ENCODE results near the gene ACOT11. TPM values are rescaled to one million over a fixed set of nuclear protein-coding genes. Genes with fewer than 3 reads are reported as not detected.

The ACOT11 gene
- total and polyA plus RNA-seq, 2 donors from 2014 or later = 24.6 to 31.1 TPM

DNA sequence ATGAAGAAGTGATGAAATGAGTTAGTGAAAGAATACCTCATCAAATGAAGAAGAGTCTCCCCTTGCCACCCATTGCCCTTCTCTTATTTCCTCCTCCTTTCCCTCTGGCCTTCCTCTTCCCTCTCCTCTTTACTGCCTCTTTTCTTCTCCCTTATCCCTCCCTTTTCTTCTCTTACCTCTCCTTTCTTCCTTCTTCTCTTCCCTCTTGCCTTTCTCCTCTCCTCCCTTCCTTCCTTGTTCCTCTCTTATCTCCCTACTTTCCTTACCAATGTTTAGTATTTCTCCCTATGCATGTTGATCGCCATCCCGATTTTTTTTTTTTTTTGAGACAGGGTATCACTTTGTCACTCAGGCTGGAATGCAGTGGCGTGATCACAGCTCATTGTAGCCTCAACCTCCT, 102.4 kb downstream of the ACOT11 start:
- DNase-seq = no peak
- no peak overlapping the region for H3K4me3 ChIP-seq (ENCODE audit: low read length in 3 of 3)
- TF ChIP-seq, protein P1, sequence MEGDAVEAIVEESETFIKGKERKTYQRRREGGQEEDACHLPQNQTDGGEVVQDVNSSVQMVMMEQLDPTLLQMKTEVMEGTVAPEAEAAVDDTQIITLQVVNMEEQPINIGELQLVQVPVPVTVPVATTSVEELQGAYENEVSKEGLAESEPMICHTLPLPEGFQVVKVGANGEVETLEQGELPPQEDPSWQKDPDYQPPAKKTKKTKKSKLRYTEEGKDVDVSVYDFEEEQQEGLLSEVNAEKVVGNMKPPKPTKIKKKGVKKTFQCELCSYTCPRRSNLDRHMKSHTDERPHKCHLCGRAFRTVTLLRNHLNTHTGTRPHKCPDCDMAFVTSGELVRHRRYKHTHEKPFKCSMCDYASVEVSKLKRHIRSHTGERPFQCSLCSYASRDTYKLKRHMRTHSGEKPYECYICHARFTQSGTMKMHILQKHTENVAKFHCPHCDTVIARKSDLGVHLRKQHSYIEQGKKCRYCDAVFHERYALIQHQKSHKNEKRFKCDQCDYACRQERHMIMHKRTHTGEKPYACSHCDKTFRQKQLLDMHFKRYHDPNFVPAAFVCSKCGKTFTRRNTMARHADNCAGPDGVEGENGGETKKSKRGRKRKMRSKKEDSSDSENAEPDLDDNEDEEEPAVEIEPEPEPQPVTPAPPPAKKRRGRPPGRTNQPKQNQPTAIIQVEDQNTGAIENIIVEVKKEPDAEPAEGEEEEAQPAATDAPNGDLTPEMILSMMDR (IDR thresholded peaks at IDR 0.05; ENCODE audit: borderline replicate concordance, extremely low read depth, insufficient read depth) = no peak
- no peaks in the 10 kb centered on the region for H3K9me3 ChIP-seq (ENCODE audit: control insufficient read depth in 2 of 3, insufficient read depth in 1 of 3, low read length in 3 of 3)
- peaks cover 3 to 36% (median 24%) of the 10 kb centered on the region in 3 donors for H3K4me1 ChIP-seq (ENCODE audit: control insufficient read depth in 2 of 3, insufficient read depth in 2 of 3, low read depth in 1 of 3, low read length in 3 of 3)
- intact Hi-C loops (cut with DNase I) = no loop called here
- H3K36me3 ChIP-seq (ENCODE audit: control insufficient read depth in 2 of 3, insufficient read depth in 3 of 3, low read length in 3 of 3) = no peaks in the 10 kb centered on the region
- no peaks in the 10 kb centered on the region for H3K27me3 ChIP-seq (ENCODE audit: control insufficient read depth, insufficient read depth, low read length)
- no peak for FAIRE-seq
- no peak overlapping the region for H3K9ac ChIP-seq (ENCODE audit: low read length in 3 of 3)
- peak overlapping the region in 1 of 2 donors; percentile 28 for H3K27ac ChIP-seq (ENCODE audit: low read depth in 2 of 2, low read length in 2 of 2)

DNA sequence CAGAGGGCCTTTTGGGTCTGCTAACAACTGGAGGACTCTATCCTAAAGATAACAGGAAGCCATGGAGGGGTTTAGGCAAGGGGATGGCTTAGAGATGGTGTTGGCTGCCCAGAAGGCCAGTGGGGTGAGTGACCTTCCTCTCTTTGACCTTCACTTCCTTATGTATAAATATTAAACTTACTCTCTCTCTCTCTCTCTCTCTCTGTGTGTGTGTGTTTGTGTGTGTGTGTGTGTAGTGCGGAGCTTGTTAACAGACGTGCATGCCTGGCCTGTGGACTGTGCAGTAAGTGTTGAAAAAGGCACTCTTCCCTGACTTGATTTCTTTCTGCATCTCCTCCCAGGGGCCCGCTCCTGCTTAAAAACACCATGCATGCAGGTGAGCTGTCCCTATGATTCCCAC, 103.6 kb downstream of the ACOT11 start:
- no peaks in the 10 kb centered on the region for H3K27me3 ChIP-seq (ENCODE audit: control insufficient read depth, insufficient read depth, low read length)
- no peaks in the 10 kb centered on the region for H3K9me3 ChIP-seq (ENCODE audit: control insufficient read depth in 2 of 3, insufficient read depth in 1 of 3, low read length in 3 of 3)
- H3K4me3 ChIP-seq (ENCODE audit: low read length in 3 of 3) = no peak overlapping the region
- no peak for FAIRE-seq
- peaks cover 3 to 30% (median 24%) of the 10 kb centered on the region in 3 donors for H3K4me1 ChIP-seq (ENCODE audit: control insufficient read depth in 2 of 3, insufficient read depth in 2 of 3, low read depth in 1 of 3, low read length in 3 of 3)
- H3K36me3 ChIP-seq (ENCODE audit: control insufficient read depth in 2 of 3, insufficient read depth in 3 of 3, low read length in 3 of 3) = no peaks in the 10 kb centered on the region
- H3K9ac ChIP-seq (ENCODE audit: low read length in 3 of 3) = no peak overlapping the region
- no peak for DNase-seq
- H3K27ac ChIP-seq (ENCODE audit: low read depth in 2 of 2, low read length in 2 of 2) = no peak overlapping the region
- intact Hi-C loops (cut with DNase I) = no loop called here
- TF ChIP-seq, protein P1 (IDR thresholded peaks at IDR 0.05; ENCODE audit: borderline replicate concordance, extremely low read depth, insufficient read depth) = no peak

DNA sequence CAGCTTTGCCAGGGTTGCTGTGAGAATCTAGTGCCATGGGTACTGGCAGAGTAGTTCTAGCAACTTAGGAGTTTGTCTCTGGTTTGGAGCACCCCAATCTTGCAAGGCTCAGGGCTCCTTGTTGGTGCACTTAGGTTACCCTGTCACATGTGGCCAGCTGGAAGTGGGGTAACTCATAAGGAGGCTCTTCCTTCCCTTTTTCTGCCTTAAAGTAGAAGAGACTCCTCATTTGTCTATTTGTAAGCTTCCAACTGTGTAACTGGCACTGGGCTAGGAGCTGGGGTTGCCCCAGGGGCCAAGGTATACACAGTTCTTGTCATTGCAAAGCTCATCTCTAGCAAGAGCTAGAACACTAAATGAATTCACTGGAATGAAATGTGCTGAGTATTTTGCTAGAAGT, 104.1 kb downstream of the ACOT11 start:
- H3K36me3 ChIP-seq (ENCODE audit: control insufficient read depth in 2 of 3, insufficient read depth in 3 of 3, low read length in 3 of 3) = no peaks in the 10 kb centered on the region
- H3K27me3 ChIP-seq (ENCODE audit: control insufficient read depth, insufficient read depth, low read length) = no peaks in the 10 kb centered on the region
- no peak for FAIRE-seq
- peaks cover 3 to 30% (median 24%) of the 10 kb centered on the region in 3 donors for H3K4me1 ChIP-seq (ENCODE audit: control insufficient read depth in 2 of 3, insufficient read depth in 2 of 3, low read depth in 1 of 3, low read length in 3 of 3)
- H3K27ac ChIP-seq (ENCODE audit: low read depth in 2 of 2, low read length in 2 of 2) = no peak overlapping the region
- no peak for DNase-seq
- intact Hi-C loops (cut with DNase I) = no loop called here
- no peak overlapping the region for H3K9ac ChIP-seq (ENCODE audit: low read length in 3 of 3)
- TF ChIP-seq, protein P1 (IDR thresholded peaks at IDR 0.05; ENCODE audit: borderline replicate concordance, extremely low read depth, insufficient read depth) = no peak
- H3K9me3 ChIP-seq (ENCODE audit: control insufficient read depth in 2 of 3, insufficient read depth in 1 of 3, low read length in 3 of 3) = no peaks in the 10 kb centered on the region
- H3K4me3 ChIP-seq (ENCODE audit: low read length in 3 of 3) = no peak overlapping the region

DNA sequence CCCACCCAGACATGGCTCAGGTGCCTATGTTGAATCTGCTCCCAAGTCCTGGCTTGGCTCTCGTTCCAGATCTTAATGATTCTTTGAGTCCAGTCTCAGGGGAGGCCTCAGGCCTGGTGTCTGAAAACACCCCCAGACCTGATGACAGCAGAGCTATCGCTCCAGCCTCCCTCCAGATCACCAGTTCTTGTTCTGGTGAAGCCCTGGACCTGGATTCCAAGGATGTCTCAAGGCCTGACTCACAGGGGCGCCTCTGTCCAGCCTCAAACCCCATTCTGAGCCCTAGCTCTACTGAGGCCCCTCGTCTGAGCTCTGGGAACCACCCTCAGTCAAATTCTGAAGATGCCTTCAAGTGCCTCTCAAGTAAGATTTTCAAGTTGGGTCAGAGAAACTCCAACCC, 105.0 kb downstream of the ACOT11 start:
- DNase-seq (no peak), FAIRE-seq (no peak)
- peaks cover 3 to 30% (median 24%) of the 10 kb centered on the region in 3 donors for H3K4me1 ChIP-seq (ENCODE audit: control insufficient read depth in 2 of 3, insufficient read depth in 2 of 3, low read depth in 1 of 3, low read length in 3 of 3)
- H3K4me3 ChIP-seq (ENCODE audit: low read length in 3 of 3) = no peak overlapping the region
- H3K36me3 ChIP-seq (ENCODE audit: control insufficient read depth in 2 of 3, insufficient read depth in 3 of 3, low read length in 3 of 3) = no peaks in the 10 kb centered on the region
- no peaks in the 10 kb centered on the region for H3K27me3 ChIP-seq (ENCODE audit: control insufficient read depth, insufficient read depth, low read length)
- H3K9ac ChIP-seq (ENCODE audit: low read length in 3 of 3) = no peak overlapping the region
- H3K27ac ChIP-seq (ENCODE audit: low read depth in 2 of 2, low read length in 2 of 2) = no peak overlapping the region
- TF ChIP-seq, protein P1 (IDR thresholded peaks at IDR 0.05; ENCODE audit: borderline replicate concordance, extremely low read depth, insufficient read depth) = no peak
- H3K9me3 ChIP-seq (ENCODE audit: control insufficient read depth in 2 of 3, insufficient read depth in 1 of 3, low read length in 3 of 3) = no peaks in the 10 kb centered on the region
- intact Hi-C loops (cut with DNase I) = no loop called here
